Right forelimb (tissue), 1 donor: Measurements from ENCODE around the gene FGD4.

Source experiments
- DNase-seq: peaks from one replicate; pipeline ENCODE4 v3.0.0-alpha.2; 2018

Gene FGD4

DNA sequence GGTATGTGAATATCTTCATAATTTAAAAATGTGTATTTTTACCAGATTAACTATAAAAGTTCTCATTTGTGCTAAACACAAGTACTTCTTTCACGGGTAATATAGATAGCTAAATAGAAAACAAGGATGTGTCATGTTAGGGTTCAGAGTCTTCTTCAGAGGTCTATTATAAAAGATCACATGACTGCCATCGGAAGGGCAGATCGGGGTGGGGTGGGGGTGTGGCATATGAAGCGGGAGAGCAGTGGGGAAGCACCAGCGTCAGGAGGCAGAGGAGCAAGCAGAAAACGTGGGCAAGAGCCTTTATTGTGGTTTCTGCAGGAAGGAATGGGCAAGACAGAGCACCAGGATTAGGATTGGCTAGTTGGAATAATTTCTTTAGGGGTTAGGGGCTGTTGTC lies 216.1 kb downstream of the FGD4 start:
- DNase-seq: no peak

DNA sequence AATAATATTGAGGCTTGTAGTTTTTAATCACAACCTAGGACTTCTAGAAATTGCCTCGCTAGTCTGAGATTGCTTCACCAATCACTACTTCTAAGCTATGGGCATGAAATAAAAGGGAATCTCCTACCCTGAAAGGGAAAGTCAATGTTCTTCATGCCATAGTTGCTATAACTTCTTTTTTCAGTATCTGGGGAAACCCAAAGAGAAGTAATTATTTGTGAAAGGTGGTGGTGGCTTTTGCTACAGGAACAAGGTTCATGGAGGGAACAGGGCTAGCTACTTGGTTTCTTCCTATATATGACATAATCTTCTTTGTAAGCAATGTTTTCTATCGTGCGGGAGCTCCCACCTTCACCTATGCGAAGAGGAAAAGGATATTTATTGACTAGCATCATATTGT lies 218.2 kb downstream of the FGD4 start:
- DNase-seq: no peak

DNA sequence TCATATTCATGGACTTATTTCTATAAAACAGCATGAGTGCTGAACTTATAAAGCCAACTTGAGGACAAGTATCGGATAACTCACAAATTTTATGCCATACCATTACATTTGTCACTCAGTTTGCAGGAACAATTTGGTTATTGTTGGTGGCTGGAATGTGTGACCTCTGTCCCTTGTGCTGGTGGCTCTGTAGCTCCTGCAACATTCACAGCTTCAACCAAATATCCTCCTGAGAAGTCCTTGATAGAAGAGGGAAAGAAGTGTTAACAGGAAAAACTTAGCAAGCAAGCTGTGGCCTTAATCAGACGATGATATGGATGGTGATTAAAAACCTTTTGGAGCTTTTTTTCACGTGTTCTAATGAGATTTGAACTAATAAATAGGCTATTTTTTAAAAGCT lies 218.8 kb downstream of the FGD4 start:
- no peak for DNase-seq

DNA sequence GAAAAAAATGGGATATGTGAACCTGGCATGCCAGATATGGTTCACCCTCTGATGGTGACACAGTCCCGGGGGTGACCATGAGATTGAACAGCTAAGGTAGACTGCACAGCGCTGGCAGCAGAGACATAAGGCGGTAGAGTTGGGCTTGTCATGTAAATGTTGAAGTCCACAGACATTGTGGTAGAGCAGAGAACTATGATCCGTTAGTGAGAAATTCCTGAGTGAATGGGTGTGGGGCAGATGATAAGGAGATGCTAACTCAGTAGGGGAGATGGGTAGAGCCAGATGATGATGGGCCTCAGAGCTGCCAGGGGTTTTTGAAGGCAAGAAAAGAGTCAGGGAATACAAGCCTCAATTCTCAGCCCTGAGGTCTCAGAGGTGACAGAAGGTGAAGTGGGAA lies 228.6 kb downstream of the FGD4 start:
- no peak for DNase-seq

DNA sequence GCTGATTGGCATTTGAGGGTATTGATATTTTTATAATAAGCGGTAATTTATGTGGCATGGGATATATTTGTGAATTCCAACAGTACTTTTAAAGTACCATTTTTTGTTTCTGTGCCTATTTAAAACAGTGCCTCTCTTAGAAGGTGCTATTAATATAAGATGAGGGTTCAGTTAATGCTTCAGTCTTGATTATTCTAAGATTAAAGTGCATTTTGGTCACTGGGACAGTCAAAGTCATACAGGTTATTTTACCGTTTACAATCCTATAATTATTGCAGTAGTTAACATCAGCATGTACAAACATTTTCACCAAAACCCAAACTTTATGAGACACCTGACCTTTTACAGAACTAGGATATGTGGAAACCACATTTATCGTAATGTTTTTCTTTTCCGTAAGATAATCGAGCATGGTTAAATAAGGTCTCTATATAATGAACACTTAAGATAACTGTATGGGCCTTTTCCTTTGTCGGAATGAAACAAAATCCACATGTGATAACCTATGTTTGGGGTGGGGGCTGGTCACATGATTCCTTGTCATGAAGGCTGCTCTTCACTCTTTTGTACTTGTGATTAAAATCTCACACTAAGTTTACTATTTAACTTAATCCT lies 242.0 kb downstream of the FGD4 start:
- no peak for DNase-seq

DNA sequence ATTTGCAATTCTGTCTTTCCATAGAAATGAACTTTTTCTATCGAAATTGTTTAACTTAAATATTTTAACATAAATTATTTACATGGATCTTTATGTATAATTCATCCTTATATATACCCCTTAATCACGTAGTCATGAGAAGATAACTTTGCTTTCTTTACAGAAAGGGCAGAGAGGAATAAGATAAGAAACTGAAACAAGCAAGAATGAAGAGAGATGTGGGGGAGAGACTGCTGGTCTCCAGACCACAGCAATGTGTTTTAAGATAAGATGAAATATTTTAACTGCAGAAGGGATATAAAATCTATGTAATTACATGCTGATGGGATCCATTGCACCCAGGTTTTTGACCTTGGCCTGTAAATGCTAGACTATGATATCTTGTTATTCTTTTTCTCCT lies 245.1 kb downstream of the FGD4 start:
- DNase-seq: no peak

DNA sequence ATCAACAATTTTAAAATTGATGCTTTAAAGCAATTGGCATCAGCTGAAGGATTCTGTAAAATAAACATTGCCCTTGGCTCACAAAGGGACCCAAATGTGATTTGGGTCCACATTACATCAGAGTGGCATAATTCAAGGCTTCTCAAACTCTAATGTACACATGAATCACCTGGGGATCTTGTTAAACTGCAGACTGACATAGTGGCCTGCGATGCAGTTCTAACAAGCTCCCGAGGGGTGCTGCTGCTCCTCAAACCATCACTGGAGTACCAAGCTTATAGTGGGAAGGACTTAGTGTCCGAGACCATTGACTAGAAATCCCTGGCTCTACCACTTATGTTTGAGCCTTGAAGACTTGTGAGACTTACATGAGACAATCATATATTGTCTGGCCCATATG lies 247.9 kb downstream of the FGD4 start:
- no peak for DNase-seq

DNA sequence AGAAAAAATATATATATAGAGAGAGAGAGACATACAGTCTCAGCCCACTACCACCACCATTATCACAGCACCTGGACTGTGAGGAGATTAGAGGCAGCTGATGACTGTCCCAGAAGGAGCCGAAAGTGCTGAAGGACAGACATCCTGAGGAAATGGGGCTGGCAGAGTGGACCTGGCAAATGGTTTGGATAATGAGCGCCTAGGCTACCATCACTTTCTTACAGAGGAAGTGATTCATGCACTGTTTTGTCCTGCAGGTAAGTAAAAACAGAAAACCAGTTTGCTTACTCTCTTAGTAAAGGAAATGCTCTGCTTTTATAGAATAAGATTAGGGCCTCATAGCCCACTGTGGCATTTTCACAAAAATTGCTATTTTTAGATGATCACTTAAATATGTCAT lies 251.2 kb downstream of the FGD4 start:
- no peak for DNase-seq

DNA sequence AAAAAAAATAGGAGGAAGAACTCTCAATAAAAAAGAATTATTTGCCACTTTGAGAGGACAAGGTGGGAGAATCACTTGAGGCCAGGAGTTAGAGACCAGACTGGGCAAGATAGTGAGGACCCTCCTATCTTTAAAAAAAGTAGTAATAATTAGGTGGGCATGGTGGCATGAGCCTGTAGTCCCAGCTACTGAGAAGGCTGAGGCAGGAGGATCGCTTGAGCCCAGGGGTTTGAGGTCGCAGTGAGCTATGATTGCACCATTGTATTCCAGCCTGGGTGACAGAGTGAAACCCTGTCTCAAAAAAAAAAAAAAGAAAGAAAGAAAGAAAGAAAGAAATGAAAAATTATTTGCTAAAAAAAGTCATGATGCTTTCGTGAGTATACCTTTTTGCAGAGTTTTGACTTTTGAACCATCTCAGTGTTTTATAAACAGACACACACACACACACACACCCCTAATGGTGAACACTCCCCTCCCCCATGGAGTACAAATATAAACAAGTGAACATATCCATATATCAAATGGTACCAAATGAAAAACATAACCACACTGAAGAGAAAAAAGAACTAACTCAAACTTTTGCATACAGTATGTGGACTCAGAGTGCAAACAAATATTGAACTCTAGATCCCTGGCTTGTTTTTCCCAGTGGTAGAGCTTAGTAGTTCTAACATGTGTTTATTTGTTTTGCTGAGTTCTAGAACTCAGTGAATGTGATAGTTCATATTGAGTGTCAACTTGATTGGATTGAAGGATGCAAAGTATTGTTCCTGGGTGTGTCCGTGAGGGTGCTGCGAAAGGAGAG lies 252.0 kb downstream of the FGD4 start:
- no peak for DNase-seq

DNA sequence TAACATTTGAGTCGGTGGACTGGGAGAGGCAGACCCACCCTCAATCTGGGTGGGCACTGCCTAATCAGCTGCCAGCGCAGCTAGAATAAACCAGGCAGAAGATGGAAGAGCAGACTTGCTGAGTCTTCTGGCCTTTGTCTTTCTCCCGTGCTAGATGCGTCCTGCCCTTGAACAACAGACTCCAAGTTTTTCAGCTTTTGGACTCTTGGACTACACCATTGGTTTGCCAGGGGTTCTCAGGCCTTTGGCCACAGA lies 252.5 kb downstream of the FGD4 start:
- DNase-seq: no peak

DNA sequence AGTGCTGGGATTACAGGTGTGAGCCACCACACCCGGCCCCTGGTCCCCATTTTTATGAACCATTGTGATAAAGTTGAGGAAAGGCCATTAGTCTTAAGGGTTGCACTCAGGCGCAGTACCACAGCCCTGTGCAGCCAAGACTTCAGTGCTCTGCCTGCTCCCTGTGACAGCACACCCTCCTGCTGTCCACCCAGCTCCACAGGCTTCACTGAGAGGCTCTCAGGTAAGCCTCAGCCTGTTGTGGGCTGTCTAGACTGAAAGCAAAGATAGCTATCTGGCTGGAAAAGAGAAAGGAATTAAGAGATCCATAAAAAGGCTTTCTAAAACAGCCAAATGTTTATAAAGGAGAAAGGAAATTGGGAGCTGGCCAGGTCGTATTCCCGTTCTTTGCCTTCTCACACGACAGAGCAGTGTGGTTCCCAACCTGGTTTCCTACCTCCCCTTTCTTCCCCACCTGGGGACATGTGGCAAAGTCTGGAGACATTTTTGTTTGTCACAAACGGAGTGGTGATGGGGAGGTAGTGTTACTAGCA lies 260.6 kb downstream of the FGD4 start:
- DNase-seq: no peak

DNA sequence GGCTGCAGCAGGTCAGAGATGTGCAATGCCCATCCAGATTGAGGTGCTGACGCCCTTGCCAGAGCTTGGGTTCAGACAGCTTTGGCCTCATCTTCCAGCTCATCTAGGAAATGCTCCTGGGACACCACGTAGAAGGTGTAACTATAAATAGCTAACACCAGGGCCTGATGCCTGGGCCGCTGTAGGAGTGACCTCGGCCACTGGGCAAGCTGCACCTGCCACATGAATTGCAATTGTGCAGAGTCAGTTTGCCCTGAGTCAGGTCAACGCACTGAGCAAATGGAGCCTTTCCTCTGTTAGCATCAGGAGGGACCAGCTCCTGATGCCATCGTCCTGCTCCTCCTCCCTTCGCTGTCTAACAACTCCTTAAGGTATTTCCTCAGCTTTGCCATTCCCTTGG lies 262.3 kb downstream of the FGD4 start:
- DNase-seq: no peak

DNA sequence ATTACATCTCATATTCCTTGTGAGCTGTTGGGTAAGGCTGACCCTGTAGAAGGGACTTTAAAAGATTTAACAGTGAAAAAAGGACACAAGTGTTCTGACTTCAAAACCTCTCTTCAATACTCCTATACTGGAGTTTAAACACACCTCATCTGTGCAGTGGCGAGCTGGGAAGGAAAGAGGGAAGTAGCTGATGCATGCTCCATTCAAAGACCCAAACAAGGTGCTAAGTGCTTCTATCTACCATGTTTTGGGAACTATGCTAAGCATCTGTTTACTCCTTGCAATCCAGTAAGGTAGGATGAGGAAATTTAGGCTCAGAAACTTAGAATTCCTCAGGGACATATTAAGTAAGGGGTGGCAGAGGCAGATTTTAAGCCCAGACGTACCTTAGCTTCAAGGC lies 263.3 kb downstream of the FGD4 start:
- DNase-seq: no peak

DNA sequence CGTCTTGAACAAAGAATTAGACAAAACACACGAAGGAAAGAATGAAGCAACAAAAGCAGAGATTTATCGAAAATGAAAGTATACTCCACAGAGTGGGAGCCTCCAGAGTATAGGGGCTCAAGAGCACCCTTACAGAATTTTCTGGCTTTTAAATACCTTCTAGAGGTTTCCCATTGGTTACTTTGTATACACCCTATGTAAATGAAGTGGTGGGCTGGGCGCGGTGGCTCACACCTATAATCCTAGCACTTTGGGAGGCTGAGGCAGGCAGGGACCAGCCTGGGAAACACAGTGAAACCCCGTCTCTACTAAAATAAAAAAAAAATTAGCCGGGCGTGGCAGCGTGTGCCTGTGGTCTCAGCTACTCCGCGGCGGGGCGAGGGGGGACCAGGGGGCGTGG lies 266.7 kb downstream of the FGD4 start:
- no peak for DNase-seq

DNA sequence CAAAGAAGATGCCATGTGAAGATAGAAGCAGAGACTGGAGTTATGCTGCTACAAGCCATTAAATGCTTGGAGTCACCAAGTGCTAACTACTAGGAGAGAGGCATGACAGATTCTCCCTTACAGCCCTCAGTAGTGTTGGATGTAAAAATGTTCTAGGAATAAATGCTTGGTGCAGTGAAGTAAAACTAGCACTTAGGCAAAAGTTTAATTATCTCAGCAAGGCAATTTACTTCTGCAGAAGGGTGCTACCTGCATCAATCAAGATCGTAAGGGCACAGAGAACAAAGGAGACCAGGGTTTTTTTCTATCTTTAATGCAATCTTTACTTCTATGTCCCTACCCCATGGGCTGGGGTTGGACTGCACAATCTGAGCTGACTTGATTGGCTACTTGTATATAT lies 270.2 kb downstream of the FGD4 start:
- no peak for DNase-seq

DNA sequence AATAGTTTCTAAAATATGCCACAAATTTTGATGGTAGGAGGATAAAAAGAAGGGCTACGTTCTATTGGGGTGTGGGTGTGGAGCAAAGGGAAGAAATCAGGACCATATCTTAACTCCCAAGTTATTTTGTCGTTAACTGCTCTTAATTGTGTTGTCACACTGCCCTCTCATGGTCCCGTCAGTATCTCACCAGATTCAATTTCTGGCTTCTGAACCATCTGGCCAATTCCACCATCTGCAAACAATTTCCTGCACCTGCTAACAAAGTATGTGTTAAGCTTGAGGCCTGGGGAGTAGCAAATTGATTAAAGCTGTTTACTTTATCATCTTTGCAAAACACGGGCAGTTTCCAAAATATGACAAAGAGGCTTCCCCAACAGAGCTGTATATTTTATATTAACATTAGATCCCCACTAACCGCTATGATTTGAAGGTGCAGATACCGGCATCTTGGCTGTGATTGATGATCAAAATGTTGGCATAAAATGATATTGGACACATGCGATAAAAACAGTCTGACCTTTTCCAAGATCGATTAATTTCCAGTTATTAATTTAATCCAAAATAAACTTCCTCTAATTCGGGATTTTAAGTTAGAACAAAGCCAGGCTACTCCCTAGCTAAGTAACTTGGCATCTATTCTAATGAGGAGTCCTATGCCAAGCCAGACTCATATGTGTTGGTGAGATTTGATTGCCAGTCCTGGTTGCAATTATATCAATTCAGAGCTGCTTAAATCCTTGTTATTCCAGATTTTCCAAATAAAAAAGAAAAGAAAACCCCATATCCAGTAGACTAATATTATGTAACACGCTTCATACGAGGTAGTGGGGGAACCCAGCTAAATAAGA lies 272.8 kb downstream of the FGD4 start:
- DNase-seq: peak; percentile 76

DNA sequence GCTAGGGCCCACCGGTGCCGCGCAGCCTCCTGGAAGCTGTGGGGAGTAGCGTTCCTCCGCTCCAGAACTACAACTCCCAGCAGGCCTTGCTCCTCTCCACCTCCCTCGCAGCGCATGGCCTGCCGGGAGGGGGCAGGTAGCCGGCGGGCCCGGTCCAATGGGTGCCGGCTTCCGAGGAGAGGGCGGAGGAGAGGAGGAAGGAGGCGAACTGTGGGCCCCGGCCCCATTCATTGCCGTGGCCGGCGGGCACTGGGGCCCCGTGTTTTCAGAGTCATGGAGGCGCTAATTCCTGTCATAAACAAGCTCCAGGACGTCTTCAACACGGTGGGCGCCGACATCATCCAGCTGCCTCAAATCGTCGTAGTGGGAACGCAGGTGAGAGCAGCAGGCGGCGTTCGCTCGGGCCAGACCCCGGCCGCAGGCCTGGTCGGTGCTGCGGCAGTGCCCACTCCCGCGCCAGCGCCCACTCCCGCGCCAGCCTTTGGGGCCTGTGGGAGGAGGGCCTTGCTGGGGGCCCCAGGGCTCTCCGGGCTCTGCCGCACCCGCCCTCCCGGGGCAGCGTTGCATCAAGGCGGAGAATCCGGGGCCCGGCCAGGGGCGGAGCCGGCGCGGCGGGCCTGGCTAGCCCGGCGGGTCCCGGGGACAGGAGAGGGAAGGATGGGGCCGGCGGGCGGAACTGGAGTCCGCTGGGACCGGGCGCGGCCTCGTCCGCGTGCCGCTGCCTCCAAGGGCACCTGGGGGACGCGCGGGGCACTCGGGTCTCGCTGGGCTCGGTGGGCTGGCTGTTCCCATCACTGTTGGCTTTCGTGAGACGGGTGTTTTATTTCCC lies 279.9 kb downstream of the FGD4 start, which contains the start of gene DNM1L:
Gene DNM1L (plus strand): TSS at position 211 of the 829 bp plus-strand sequence. CDS start 63 bp downstream, at position 274.
- peak; percentile 96 for DNase-seq

DNA sequence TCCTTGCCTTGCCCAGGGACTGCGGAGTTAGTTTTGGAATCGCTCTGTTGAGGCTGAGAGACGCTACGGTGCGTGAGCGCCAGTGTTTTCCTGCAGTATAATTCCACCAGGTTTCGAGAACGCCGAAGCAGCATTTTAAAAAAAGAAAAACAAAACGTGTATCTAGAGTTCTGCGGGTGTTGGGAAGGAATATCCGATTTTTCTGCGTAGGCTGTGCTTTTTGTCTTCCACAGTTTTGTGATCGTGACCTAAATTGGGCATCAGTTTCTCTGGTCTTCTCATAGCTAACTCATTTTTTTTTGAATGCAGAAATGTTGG lies 280.5 kb downstream of the FGD4 start:
- no peak for DNase-seq

DNA sequence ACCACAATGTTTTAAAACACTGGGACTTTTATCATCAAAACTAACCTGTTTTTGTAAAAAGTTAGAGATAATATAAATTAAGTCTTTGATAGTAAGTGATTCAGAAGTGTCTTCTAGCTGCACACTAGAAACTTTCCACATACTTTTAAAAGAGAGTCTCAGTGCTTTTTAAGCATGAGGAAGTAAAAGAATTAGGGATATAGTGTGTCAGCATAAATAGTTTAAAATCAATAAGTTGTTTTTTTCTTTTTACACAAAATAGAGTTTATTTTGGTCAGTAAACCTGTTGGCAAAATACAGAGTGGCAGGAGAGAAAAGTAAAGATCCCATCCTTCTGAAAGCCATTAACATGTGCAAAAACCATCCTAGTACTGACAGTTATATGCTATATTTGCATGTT lies 281.4 kb downstream of the FGD4 start:
- DNase-seq: no peak

DNA sequence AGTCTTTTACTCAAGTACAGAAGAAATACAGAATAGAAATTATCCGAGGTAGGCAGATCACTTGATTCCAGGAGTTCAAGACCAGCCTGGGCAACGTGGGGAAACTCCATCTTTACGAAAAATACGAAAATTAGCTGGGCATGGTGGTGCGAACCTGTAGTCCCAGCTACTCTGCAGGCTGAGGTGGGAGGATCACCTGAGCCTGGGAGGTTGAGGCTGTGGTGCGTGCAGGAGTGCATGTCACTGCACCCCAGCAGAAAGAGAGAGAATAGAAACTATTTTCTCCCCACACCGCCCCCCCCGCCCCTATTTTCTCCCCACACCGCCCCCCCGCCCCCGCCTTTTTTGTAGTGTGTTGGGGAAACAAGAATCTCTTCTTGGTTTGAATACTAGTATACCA lies 281.9 kb downstream of the FGD4 start:
- DNase-seq: no peak

DNA sequence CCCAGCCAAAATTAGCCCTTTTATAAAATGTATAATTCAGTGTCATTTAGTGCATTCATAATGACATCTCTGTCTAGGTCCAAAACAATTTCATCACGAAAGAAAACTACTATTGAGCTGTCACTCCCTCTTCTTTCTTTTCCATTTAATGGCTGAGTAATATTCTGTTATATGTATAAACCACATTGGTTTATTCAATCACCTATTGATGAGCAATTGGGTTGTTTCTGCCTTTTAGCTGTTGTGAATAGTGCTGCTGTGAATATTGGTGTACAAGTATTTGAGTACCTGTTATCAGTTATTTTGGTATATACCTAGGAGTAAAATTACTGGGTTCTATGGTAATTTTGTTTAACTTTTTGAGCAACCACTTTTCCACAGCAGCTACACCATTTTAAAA lies 287.0 kb downstream of the FGD4 start:
- DNase-seq: no peak

DNA sequence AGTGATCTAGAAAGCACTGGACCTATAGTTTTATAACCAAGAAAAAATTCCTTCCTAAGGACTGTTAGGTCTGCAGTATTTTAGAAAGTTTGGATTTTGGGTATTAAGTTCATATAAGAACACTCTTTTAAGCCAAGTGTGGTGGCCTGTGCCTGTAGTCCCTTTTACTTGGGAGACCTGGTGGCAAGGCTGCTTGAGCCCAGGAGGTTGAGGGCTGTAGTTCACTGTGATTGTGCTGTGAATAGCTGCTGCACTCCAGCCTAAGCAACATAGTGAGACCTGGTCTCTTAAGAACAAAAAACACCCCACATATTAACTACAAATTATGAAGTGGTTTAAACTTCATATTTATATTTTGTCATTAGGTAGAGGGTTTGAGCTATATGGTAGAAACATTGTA lies 289.4 kb downstream of the FGD4 start:
- no peak for DNase-seq

DNA sequence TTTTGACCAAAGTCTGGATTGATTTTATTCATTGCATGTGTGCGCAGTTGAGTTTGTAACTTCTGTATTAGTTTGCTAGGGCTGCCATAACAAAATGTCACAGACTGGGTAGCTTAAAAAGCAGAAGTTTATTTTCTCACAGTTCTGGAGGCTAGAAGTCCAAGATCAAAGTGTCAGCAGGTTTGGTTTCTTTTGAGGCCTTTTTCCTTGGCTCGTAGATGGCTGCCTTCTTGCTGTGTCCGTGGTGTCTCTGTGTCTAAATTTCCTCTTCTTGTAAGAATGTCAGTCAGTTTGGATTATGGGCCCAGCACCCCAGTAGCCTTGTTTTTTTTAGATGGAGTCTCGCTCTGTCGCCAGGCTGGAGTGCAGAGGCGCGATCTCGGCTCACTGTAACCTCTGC lies 291.6 kb downstream of the FGD4 start:
- DNase-seq: no peak
